GM19395 (cell line): ENCODE results near the gene OR2M2.

Experiments used
- ATAC-seq: cut with Tn5 transposase; IDR thresholded peaks from one replicate; pipeline ENCODE4 v1.9.1; 2021; ENCODE audit warnings: mild to moderate bottlenecking, moderate library complexity; ENCODE audit not compliant: unreplicated experiment

The OR2M2 gene, protein sequence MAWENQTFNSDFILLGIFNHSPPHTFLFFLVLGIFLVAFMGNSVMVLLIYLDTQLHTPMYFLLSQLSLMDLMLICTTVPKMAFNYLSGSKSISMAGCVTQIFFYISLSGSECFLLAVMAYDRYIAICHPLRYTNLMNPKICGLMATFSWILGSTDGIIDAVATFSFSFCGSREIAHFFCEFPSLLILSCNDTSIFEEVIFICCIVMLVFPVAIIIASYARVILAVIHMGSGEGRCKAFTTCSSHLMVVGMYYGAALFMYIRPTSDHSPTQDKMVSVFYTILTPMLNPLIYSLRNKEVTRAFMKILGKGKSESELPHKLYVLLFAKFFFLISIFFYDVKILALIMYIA

DNA sequence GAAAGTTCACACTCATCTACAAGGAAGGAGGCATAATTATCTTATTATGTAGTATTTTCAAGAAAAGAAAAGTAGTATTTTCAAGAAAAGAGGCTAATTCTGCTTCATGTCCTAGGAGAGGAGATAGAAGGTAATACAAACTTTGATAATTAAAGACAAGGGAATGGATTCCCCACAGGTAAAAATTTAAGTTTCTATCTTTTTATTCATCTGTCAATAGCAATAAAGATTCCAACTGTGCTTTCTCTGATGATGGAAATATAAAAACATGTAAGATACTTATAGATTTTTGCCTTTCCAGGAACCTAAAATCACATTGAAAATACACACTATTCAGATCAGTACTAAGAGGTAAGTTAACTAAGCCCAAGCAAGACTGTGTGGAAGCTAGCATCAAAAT, at the start of gene OR2M2:
OR2M2 (plus strand) TSS at position 301 of the 400 bp plus-strand sequence. CDS start 5,165 bp downstream, outside the sequence.
- ATAC-seq, result no peak

DNA sequence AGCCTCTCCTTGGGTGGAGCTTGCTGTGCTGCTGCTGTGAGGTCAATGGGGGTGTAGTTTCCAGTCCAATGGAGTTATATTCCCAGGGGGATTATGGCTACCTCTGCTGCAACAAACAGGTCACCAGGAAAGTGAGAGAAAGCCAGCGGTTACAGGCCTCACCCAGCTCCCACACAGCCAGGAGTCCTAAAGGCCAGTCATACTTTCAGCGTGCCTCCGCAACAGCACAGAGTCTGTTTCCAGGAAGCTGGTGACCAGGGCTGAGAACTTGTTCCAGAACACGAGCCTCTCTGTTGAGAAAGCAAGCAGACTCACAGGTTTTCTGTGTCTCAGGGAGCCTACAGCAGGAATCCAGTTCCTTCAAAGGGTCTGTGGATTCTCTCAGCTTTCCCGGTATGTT, 47.0 kb upstream of the OR2M2 start:
- no peak for ATAC-seq

DNA sequence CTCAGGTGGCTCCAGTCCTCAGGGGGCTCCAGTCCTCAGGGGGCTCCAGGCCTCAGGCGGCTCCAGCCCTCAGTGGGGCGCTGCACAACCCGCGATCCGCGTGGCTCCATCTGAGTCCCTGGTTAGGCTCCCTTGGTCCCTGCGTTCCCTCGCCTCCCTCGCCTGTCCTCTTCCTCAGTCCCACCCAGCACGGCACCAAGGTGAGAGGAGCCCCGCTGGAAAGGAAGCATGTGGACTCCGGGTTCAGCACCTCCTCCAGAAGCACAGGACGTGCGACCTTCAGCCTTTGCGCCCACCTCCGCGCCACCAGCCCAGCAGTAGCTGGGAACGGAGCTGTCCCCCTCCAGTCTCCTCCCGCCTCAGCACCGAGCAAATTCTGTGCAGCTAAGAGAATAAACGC, 37.8 kb upstream of the OR2M2 start:
- no peak for ATAC-seq

DNA sequence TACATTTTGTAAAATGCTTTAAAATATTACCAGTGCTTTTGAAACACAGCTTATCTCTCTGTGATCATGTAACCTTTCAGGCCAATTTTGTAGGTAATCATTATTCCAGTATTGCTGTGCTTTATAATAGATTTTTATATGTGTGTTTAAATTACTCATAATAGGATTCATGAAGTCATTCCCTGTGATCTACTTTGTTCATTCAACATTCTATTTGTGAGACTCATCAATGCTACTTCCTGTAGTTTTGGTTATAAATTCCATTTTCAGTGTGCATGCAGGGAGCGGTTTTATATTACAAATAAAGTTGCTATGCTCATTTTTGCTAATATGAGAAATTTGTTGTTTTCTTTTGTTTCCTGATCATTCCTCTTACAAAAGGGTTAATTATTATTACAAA, 33.8 kb upstream of the OR2M2 start:
- no peak for ATAC-seq

DNA sequence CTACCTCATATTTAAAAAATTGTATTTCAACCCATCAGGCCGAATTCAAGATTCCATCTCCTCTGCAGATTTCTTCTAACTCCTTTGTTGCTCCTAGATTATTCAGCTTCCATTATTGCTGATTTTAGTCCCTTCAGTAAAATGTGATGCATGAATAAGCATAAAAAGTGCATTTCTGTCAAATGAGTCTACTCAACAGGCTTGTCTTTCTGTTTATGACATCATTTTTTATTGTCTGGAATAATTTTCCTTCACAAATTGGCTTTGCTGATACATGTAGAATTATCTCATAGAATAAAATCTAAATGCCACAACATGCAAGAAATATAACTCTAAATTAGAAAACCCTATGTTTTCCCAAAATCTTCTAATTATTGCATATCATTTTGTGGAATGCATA, 31.3 kb upstream of the OR2M2 start:
- no peak for ATAC-seq

DNA sequence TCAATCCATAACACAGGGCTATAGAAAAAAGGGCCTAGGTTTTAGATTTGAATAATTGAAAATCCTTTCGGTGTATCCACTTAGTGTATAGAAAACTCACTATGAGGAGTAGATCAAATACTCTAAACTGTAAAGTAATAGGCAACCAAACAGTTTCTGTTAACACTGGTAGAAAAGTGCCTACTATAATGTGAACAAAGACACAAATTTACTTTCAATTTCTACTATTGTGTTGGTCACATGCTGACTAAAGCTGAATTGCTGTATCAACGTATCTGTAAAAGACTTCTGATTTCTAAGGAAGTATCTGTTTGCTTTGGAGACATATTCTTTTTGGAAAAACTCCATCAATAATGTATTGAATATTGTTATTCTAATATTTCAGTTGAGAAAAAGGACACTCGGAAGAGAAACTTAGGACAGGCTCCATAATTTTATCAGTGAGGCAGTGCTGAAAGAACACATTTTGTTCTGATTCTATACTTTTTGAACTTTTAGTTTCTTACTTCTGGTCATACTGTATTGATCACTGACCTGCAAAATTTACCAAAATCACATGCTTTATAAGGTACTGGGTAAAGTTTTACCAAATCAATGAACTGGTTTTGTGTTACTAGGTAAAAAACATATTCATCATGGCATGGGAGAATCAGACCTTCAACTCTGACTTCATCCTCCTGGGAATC, 30.0 kb upstream of the OR2M2 start, which contains the start of gene OR2M5:
OR2M5 (plus strand) TSS at position 636 of the 686 bp plus-strand sequence; CDS start at position 636, 0 bp downstream.
- no peak for ATAC-seq

DNA sequence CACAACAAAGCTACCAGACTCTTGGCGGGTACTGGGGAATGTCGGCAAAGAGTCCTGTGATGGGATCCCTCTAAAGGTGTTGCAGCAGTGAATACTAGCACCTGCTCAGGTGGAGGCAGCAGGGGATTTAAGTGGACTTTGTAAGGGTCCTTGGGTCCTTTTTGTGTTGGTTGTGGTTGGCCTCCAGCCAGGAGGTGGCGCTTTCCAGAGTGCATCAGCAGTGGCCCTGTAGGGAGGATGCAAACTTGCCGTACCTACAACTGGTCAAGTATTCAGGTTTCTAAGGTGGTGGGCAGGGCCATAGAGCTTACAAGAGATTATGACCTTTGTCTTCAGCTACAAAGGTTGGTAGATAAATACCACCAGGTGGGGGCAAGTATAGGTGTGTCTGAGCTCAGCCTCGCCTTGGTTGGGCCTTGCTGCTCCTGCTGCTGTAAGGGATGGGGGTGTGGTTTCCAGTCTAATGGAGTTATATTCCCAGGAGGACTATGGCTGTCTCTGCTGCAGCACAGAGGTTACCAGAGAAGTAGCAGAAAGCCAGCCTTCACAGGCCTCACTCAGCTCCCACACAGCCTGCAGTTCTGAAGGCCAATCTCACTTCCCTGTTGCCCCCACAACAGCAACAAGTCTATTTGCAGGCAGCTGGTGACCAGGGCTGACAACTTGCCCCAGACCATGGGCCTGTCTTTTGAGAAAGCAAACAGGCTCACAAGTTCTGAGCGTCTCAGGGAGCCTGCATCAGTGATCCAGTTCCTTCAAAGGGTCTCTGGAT, 22.4 kb upstream of the OR2M2 start:
- no peak for ATAC-seq

DNA sequence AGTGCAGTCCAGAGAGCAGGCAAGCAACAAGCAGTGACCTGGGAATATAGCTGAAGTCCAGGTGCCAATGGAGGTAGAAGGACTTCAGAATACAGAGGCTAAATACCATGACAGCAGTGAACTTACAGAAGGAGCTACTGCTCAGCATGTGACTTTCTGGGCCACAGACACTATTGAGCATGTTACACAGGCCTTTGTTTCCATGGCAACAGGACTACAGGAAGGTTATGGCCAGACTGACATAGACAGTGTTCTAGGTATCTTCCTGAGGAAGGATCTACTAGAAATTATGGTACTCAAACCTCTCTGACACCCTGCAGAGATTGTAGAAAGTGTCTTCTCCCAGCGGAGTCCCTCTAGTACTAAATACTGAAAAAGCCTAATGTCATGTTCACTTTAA, 18.7 kb upstream of the OR2M2 start:
- no peak for ATAC-seq

DNA sequence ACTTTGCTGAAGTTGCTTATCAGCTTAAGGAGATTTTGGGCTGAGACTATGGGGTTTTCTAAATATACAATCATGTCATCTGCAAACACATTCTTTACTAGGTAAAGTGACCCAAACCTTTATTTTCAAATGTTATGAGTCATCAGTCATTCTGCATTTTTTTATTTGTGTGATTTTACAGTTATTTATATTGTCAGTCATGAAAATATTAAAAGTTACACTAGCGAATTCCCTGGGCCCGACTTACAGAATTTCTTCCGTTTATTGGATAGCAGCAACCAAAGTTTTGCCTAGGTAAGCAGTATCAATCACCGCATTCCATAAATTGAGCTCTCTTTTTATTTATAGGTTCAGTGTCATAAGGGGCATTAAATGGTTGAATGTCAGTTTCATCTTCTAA, 15.9 kb upstream of the OR2M2 start:
- ATAC-seq, result no peak

DNA sequence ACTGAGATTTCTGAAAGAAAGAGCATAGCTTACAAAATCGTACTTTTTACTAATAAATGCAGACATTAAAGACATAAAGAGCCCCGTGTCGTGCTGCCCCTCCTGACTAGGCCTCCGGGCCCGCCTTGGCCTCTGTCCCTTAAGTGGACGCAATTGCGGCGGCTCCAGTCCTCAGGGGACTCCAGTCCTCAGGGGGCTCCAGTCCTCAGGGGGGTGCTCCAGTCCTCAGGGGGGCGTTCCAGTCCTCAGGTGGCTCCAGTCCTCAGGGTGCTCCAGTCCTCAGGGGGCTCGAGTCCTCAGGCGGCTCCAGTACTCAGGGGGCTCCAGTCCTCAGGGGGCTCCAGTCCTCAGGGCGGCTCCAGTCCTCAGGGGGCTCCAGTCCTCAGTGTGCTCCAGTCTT, 10.6 kb upstream of the OR2M2 start:
- ATAC-seq, result no peak

DNA sequence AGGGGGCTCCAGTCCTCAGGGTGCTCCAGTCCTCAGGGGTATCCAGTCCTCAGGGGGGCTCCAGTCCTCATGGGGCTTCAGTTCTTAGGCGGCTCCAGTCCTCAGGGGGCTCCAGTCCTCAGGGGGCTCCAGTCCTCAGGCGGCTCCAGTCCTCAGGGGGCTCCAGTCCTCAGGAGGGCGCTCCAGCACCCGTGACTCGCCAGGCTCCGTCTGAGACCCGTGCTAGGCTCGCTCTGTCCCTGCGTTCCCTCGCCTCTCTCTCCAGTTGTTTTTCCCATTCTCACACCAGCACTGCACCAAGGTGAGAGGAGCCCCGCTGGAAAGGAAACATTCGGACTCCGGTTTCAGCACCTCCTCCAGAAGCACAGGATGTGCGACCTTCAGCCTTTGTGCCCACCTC, 9.4 kb upstream of the OR2M2 start:
- ATAC-seq, result no peak

DNA sequence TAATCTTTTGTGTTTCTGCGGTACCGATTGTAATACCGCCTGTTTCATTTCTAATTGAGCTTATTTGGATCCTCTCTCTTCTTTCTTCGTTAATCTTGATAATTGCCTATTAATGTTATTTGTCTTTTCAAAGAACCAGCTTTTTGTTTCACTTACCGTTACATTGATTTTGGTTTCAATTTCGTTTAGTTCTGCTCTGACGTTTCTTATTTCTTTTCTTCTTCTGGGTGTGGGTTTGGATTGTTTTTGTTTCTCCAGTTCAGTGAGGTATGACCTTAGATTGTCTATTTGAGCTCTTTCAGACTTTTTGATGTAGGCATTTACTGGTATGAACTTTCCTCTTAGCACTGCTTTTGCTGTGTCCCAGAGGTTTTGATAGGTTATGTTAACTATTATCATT, 9.4 kb downstream of the OR2M2 start:
- no peak for ATAC-seq

DNA sequence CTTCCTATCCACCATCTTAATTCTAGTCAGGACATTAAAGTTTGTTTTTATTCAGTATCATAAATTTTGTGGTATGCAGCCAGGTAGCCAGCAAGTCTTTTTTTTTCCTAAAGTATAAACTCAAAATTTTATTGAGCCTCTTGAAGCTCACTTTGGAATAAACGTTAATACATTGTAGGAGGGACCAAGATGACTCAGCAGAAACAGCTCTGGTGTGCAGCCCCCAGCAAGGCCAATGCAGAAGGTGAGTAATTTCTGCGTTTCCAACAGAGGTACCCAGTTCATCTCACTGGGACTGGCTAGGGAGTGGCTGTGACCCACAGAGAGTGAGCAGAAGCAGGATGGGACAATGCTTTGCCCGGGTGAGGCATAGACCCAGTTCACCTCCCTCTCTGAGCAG, 12.7 kb downstream of the OR2M2 start:
- no peak for ATAC-seq

DNA sequence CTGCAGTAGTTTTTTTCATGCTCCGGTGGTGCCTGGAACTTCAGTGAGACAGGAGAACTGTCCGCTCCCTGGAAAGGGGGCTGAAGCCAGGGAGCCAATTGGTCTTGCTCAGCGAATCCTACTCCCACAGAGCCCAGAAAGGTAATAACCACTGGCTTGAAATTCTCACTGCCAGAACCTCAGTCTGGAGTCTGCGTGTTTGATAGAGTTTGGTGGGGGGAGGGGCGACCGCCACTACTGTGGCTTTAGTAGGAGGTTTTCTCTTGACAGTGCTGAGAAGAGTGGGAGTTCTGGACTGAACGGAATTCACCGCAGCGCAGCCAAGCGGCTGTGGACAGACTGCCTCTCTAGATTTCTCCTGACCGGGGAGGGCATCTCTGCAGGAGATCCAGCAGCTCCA, 14.4 kb downstream of the OR2M2 start:
- ATAC-seq, result no peak

DNA sequence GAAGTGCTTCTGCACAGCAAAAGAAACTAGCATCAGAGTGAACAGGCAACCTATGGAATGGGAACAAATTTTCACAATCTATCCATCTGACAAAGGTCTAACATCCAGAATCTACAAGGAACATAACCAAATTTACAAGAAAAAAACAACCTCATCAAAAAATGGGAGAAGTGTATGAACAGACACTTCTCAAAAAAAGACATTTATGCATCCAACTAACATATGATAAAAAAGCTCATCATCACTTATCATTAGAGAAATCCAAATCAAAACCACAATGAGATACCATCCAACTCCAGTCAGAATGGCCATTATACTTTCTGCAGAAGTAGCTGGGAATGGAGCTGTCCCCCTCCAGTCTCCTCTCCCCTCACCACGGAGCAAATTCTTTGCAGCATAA, 19.5 kb downstream of the OR2M2 start:
- no peak for ATAC-seq

DNA sequence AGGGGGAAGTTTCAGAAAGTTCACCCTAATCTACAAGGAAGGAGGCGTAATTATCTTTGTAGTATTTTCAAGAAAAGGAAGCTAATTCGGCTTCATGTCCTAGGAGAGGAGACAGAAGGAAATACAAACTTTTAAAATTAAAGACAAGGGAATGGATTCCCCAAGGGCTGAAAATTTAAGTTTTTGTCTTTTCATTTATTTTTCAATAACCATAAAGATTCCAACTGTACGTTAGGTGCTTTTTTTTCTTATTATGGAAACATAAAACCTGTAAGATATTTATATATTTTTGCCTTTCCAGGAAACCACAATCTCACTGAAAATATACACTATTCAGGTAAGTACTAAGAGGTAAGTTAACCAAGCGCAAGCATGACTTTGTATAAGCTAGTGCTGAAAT, 22.3 kb downstream of the OR2M2 start, which contains the start of gene OR2M3:
OR2M3 (plus strand) TSS at position 301 of the 400 bp plus-strand sequence. CDS start 5,803 bp downstream, outside the sequence.
- no peak for ATAC-seq

DNA sequence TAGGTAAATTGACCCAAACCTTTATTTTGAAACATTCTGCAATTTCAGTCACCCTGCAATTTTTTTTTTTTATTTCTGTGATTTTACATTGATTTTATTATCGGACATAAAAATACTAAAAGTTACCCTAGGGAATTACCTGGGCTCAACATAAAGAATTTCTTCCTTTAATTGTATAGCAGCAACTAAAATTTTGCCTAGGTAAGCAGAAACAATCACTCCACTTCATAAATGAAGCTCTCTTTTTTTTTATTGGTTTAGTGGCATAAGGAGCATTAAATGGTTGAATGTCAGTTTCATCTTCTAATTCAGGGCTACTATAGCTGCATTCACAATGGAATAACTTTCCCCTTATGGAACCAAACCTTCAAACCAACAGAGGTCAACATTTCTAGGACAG, 41.3 kb downstream of the OR2M2 start:
- ATAC-seq, result no peak

DNA sequence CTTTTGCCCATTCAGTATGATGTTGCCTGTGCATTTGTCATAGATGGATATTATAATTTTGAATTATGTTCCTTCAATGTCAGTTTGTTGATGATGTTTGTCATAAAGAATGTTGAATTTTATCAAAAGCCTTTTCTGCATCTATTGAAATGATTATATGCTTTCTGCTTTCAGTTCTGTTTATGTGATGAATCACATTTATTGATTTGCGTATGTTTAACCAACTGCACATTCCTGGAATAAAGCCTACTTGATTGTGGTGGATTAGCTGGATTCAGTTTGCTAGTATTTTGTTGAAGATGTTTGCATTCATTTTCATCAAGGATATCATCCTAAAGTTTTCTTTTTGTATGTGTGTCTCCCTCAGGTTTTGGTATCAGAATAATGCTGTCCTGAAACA, 50.9 kb downstream of the OR2M2 start:
- ATAC-seq, result no peak

DNA sequence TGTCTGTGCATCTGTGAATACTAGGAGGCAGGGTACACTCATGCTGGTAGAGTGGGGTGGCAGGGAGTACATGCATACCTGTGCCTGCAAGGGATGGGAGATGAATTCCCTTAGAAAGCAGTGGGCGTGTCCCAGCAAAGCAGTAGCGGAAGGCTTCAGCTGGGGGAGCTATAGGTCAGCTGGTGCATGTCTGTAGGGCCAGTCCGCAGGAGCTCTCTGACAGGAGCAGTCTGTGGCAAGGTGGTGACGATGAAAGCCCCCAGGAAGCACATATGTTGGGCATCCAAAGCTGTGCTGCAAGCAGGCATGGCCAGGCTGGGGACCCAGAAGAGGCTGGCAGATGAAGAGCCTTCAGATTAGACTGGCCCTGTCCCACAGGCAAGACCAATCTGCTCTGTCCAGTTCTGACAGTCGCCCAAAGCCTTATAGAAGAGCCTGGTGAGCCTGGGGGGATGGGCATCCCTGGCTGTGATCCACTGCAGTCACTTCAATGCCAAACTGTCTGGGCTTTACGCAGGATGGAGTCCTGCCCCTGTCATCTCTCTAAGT, 54.8 kb downstream of the OR2M2 start:
- ATAC-seq, result no peak
